ENCODE measurements around the gene MAGEA2. TPM values are rescaled to one million over a fixed set of nuclear protein-coding genes. Genes with fewer than 3 reads are reported as not detected.
A peak's percentile ranks its signal among the peaks of the same experiment; 100 is the strongest.
"Not testable (repeated sequence)": the region's sequence is repeated elsewhere in the genome, so short reads cannot be mapped to it uniquely, and the experiment has no call there.

The MAGEA2 gene
- polyA plus RNA-seq (2012; ENCODE audit: low read depth, missing spikeins) = not detected

GRCh38 chrX:152753686-152754650, at the start of gene MAGEA2:
MAGEA2 (minus strand) TSS chrX:152753842; CDS start chrX:152751363, 2,479 bp downstream.
- not testable (repeated sequence) for DNase-seq (ENCODE audit: insufficient read length, low spot score)
- peak; percentile 58 for FAIRE-seq

DNA sequence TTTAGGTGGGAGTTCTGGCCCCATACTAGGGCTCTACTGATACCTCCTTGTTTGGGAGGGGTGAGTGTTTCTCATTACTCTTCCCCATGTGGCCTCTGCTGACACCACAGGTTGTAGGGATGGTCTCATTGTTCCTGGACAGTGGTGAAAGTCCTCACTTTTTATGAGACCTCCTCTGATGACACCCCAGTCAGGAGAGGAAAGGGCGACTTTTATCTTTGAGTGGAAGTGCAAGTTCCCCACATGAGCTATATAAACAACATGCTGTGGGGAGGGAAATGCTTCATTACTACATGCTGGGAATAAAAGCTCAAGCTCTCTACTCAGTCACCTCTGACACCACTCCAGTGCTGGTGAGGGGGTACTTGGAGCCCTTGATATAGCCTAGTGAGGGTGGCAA, 45.3 kb upstream of the MAGEA2 start:
- peak; percentile 51 for FAIRE-seq
- no peak for DNase-seq (ENCODE audit: insufficient read length, low spot score)
- TF ChIP-seq TAF1 (IDR thresholded peaks at IDR 0.05; ENCODE audit: low read depth, low read length) = no peak
- TF ChIP-seq POLR2A (IDR thresholded peaks at IDR 0.05; ENCODE audit: low read depth, low read length) = no peak
- no peak for TF ChIP-seq POU2F2 (IDR thresholded peaks at IDR 0.05; ENCODE audit: low read depth, low read length)
- TF ChIP-seq POLR2AphosphoS5 (IDR thresholded peaks at IDR 0.05; ENCODE audit: low read depth, low read length) = no peak
- TF ChIP-seq PAX5 (IDR thresholded peaks at IDR 0.05; ENCODE audit: insufficient read depth, low read length, severe bottlenecking) = no peak
- no peak for TF ChIP-seq SPI1 (IDR thresholded peaks at IDR 0.05; ENCODE audit: low read depth, low read length)

DNA sequence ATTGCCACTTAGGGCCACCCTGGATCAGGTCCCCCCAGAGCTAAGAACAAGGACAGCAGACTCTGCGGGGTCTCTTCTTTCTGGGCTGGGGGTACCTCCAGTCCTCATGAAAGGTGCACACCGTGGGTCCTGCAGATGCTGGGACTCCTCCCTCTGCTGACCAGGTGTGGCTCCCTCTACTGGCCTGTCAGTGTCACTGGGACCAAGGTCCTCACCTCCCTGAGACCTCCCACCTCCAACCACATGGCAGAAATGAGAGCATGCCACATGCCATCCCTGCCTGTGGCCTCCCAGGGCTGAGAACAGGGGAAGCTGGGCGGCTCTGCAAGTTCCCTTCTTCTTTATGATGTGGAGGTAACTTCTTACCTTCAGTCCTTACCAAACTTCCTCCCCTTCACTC, 33.4 kb upstream of the MAGEA2 start:
- FAIRE-seq = peak; percentile 97

GRCh38 chrX:152769549-152770289, 16.1 kb upstream of the MAGEA2 start, which contains the start of gene MAGEA6:
MAGEA6 (minus strand) TSS chrX:152769689; CDS start chrX:152767650, 2,039 bp downstream.
- FAIRE-seq = peak; percentile 68
- not testable (repeated sequence) for DNase-seq (ENCODE audit: insufficient read length, low spot score)

More for the DNA sequence above, 33.4 kb upstream of the MAGEA2 start:
- DNase-seq (ENCODE audit: insufficient read length, low spot score) = not testable (repeated sequence)

- FAIRE-seq; DNase-seq (ENCODE audit: insufficient read length, low spot score): not testable (repeated sequence)
Measured at GRCh38 chrX:152766562-152766961, 12.9 kb upstream of the MAGEA2 start.

DNA sequence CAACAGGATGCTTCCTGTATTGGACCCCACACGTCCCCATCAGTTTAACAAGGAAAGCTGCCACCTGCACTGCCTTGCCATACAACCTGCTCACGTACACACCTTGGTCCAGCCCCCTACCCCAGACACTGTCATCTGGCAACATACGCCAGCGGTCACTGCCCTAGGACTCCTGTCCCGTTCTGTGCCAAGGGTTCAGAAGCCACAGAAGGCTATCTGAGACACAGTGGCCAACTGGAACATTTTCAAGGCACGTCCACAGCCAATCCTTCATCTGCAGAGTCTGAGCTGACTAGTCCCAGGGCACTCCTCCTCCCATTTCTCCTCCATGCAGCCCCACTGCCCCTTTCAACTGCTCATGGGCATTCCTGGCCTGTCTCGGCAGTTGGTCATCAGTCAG, 7.9 kb upstream of the MAGEA2 start:
- not testable (repeated sequence) for FAIRE-seq; DNase-seq (ENCODE audit: insufficient read length, low spot score)

DNA sequence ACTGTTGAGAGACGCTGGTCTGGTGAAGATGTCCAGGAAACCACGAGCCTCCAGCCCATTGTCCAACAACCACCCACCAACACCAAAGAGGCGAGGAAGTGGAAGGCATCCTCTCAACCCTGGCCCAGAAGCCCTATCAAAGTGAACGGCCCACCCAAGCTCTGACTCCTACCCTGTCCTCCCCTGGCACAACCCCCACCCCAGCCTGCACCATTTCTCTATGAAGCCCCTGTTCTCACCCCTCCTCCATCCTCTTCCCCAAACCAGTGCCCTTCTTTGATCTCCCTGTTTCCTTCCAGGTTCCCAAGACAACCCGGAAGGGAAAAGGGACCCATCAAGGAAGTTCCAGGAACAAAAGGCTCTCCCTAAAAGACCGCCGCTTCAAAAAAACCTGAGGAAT, 5.9 kb upstream of the MAGEA2 start:
- not testable (repeated sequence) for FAIRE-seq

GRCh38 chrX:152758918-152759317, 5.3 kb upstream of the MAGEA2 start, which contains the start of gene CSAG3:
CSAG3 (plus strand) TSS chrX:152759218.
- not testable (repeated sequence) for FAIRE-seq; DNase-seq (ENCODE audit: insufficient read length, low spot score)

More for the DNA sequence above, 5.9 kb upstream of the MAGEA2 start:
- DNase-seq (ENCODE audit: insufficient read length, low spot score) = not testable (repeated sequence)

GRCh38 chrX:152754871-152755270, 1.2 kb upstream of the MAGEA2 start:
- DNase-seq (ENCODE audit: insufficient read length, low spot score); FAIRE-seq: not testable (repeated sequence)

DNA sequence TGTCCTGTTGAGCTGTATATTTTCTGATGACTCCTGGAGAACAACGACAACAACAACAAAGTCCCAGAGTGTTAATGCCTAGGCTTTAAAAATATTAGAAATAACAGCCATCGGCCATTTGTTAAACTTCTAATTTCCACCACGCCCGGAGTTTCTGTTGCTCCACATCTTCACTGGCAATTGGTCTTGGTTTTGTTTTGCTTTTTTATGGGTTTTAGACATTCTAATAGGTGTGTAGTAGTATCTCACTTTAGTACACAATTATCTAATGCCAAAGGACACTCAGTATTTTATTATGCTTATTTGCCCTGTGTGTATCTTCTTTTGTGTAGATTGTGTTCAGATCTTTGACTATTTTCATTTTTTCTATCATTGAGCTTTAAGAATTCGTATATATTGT, 15.1 kb downstream of the MAGEA2 start:
- FAIRE-seq (no peak), DNase-seq (ENCODE audit: insufficient read length, low spot score) (no peak)
- TF ChIP-seq POLR2AphosphoS5 (IDR thresholded peaks at IDR 0.05; ENCODE audit: low read depth, low read length) (no peak), POLR2A (IDR thresholded peaks at IDR 0.05; ENCODE audit: low read depth, low read length) (no peak), SPI1 (IDR thresholded peaks at IDR 0.05; ENCODE audit: low read depth, low read length) (no peak), POU2F2 (IDR thresholded peaks at IDR 0.05; ENCODE audit: low read depth, low read length) (no peak), TAF1 (IDR thresholded peaks at IDR 0.05; ENCODE audit: low read depth, low read length) (no peak), PAX5 (IDR thresholded peaks at IDR 0.05; ENCODE audit: insufficient read depth, low read length, severe bottlenecking) (no peak)

DNA sequence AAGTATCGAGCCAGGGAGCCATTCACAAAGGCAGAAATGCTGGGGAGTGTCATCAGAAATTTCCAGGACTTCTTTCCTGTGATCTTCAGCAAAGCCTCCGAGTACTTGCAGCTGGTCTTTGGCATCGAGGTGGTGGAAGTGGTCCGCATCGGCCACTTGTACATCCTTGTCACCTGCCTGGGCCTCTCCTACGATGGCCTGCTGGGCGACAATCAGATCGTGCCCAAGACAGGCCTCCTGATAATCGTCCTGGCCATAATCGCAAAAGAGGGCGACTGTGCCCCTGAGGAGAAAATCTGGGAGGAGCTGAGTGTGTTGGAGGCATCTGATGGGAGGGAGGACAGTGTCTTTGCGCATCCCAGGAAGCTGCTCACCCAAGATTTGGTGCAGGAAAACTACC, 17.1 kb downstream of the MAGEA2 start:
- not testable (repeated sequence) for FAIRE-seq; DNase-seq (ENCODE audit: insufficient read length, low spot score)

DNA sequence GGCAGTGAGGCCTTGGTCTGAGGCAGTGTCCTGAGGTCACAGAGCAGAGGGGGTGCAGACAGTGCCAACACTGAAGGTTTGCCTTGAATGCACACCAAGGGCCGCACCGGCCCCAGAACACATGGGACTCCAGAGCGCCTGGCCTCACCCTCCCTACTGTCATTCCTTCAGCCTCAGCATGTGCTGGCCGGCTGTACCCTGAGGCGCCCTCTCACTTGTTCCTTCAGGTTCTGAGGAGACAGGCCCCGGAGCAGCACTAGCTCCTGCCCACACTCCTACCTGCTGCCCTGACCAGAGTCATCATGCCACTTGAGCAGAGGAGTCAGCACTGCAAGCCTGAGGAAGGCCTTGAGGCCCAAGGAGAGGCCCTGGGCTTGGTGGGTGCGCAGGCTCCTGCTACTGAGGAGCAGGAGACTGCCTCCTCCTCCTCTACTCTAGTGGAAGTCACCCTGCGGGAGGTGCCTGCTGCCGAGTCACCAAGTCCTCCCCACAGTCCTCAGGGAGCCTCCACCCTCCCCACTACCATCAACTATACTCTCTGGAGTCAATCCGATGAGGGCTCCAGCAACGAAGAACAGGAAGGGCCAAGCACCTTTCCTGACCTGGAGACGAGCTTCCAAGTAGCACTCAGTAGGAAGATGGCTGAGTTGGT, 17.7 kb downstream of the MAGEA2 start:
- DNase-seq (ENCODE audit: insufficient read length, low spot score) = no peak
- FAIRE-seq = no peak
- TF ChIP-seq PAX5 (IDR thresholded peaks at IDR 0.05; ENCODE audit: insufficient read depth, low read length, severe bottlenecking) (no peak), TAF1 (IDR thresholded peaks at IDR 0.05; ENCODE audit: low read depth, low read length) (no peak), POLR2A (IDR thresholded peaks at IDR 0.05; ENCODE audit: low read depth, low read length) (no peak), SPI1 (IDR thresholded peaks at IDR 0.05; ENCODE audit: low read depth, low read length) (no peak)

All from GM12891 (cell line).